ENCODE data around the gene IZUMO2. TPM values are rescaled to one million over a fixed set of nuclear protein-coding genes. Genes with fewer than 3 reads are reported as not detected.

IZUMO2 gene
- total RNA-seq, 1 experiment from 2014 or later = not detected

DNA sequence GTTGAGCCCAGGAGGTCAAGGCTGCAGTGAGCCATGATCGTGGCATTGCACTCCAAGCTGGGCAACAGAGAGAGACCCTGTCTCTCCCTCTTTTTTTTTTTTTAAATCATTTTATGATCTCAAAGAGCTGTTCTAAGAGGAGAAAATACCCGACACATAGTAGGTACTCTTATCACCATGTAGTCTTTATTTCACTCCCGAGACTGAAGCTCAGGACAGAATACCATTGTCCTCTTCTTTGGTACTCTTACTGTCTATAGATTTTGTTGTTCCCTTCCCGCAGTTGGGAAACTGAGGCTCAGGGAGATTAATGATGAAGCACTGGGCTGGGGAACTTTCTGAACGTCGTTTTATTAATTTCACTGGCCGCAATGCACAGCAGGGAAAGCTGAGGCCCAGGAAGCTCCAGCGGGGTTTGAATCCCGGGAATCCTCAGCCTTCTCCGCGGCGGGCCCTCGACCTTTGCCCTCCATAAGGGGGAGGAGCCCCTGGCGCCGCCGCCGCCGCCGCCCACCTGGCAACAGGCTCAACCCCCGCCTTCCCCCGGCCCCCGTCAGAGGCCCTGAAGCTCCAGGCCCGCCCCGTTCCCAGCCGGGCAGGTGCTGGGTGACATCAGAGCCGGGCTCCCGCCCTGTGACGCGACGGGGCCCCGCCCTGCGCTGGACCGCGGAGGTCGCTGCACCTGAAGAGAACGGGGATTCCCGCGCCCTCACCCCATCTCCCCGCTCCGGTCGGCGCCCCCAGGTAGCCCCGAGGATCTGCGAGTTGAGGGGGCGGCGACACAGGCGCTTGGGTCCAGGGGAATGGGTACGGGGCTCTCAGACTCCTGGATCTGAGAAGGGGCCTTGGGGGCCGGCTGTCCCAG lies 42.0 kb upstream of the IZUMO2 start:
- peak overlapping the region; percentile 59 to 65 for H3K4me3 ChIP-seq (replicated peaks in 1 of 2; ENCODE audit: low read depth in 1 of 2, low read length in 2 of 2)
- H3K9me2 ChIP-seq (ENCODE audit: insufficient read depth) = no peaks in the 10 kb centered on the region
- ChIA-PET RAD21 (ENCODE audit: low non-redundant PET in 1 of 2, low total read pairs in 2 of 2, uncharacterized antibody in 2 of 2, unreplicated experiment in 2 of 2) (no interaction called here), POLR2A (interaction anchor here (0.6 to 1.4 kb wide), 4 partner anchors 10 to 188 kb away, joined by 3 to 6 read pairs (median 4); partner anchors contain the start of gene KCNC3), CTCF (interaction anchor here (1.0 to 1.7 kb wide), 2 partner anchors 10 to 58 kb away, joined by 4 to 7 read pairs; no protein-coding TSS in a partner anchor)
- peak overlapping the region; percentile 28; the same call in 1 of the 2 replicates for H3K27ac ChIP-seq (ENCODE audit: low read depth, low read length)
- H3K79me2 ChIP-seq (ENCODE audit: insufficient read depth, low read length) = 0 out of 2 replicates have a peak, but pooled peaks cover 8% of the 10 kb centered on the region
- DNase-seq (ENCODE audit: low read depth, low spot score) = peak; percentile 65
- BruUV-seq (replicated peaks) = no TSS peak
- no peaks in the 10 kb centered on the region for H3K36me3 ChIP-seq (ENCODE audit: control insufficient read depth in 1 of 2, insufficient read depth in 2 of 2, low read length in 2 of 2)
- H3K9me3 ChIP-seq (ENCODE audit: control insufficient read depth in 1 of 2, insufficient read depth in 1 of 2, low read depth in 1 of 2, low read length in 2 of 2) = no peaks in the 10 kb centered on the region
- H3K9ac ChIP-seq (ENCODE audit: low read length) = peak overlapping the region; percentile 68
- no peaks in the 10 kb centered on the region for H3K27me3 ChIP-seq (ENCODE audit: insufficient read depth, low read length)
- no peaks in the 10 kb centered on the region for H4K20me1 ChIP-seq (ENCODE audit: insufficient read depth)
- ATAC-seq = peak; percentile 77
- intact Hi-C loops (cut with micrococcal nuclease) = no loop called here
- peak overlapping the region; percentile 92 for H3K4me2 ChIP-seq (ENCODE audit: low read length)
- H3K4me1 ChIP-seq (ENCODE audit: control insufficient read depth in 1 of 2, insufficient read depth in 2 of 2, low read length in 2 of 2) = peaks cover 21 to 30% of the 10 kb centered on the region in 2 experiments
- no peak overlapping the region for H2AFZ ChIP-seq (ENCODE audit: low read depth, low read length, poor library complexity, severe bottlenecking)
- TF ChIP-seq, protein P1, sequence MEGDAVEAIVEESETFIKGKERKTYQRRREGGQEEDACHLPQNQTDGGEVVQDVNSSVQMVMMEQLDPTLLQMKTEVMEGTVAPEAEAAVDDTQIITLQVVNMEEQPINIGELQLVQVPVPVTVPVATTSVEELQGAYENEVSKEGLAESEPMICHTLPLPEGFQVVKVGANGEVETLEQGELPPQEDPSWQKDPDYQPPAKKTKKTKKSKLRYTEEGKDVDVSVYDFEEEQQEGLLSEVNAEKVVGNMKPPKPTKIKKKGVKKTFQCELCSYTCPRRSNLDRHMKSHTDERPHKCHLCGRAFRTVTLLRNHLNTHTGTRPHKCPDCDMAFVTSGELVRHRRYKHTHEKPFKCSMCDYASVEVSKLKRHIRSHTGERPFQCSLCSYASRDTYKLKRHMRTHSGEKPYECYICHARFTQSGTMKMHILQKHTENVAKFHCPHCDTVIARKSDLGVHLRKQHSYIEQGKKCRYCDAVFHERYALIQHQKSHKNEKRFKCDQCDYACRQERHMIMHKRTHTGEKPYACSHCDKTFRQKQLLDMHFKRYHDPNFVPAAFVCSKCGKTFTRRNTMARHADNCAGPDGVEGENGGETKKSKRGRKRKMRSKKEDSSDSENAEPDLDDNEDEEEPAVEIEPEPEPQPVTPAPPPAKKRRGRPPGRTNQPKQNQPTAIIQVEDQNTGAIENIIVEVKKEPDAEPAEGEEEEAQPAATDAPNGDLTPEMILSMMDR (IDR thresholded peaks at IDR 0.05 in 2 of 3, conservative IDR thresholded peaks at IDR 0.05 in 1 of 3; ENCODE audit: borderline replicate concordance in 1 of 3, insufficient read depth in 1 of 3, low read depth in 2 of 3, low read length in 2 of 3) = no peak
- TF ChIP-seq JUND (IDR thresholded peaks at IDR 0.05) (no peak), YY1 (IDR thresholded peaks at IDR 0.05; ENCODE audit: extremely low read depth, insufficient replicate concordance, low read depth, low read length) (no peak), SRF (IDR thresholded peaks at IDR 0.05; ENCODE audit: low read depth) (no peak), EZH2 (IDR thresholded peaks at IDR 0.05) (no peak), POLR2AphosphoS5 (IDR thresholded peaks at IDR 0.05; ENCODE audit: low read depth, low read length) (peak; percentile 55), EGR1 (IDR thresholded peaks at IDR 0.05; ENCODE audit: low read depth) (peak; percentile 83), EZH2phosphoT487 (IDR thresholded peaks at IDR 0.05; ENCODE audit: borderline replicate concordance) (no peak), SIN3A (IDR thresholded peaks at IDR 0.05; ENCODE audit: low read depth) (no peak), RAD21 (IDR thresholded peaks at IDR 0.05; ENCODE audit: low read depth) (no peak), SP1 (IDR thresholded peaks at IDR 0.05; ENCODE audit: low read depth) (peak; percentile 37; the same call in 1 of the 2 replicates), TCF7L2 (IDR thresholded peaks at IDR 0.05; ENCODE audit: borderline replicate concordance, extremely low read depth, insufficient read depth, insufficient read length) (peak; percentile 37), FOSL1 (IDR thresholded peaks at IDR 0.05; ENCODE audit: low read depth) (no peak), CBX3 (IDR thresholded peaks at IDR 0.05; ENCODE audit: low read depth) (no peak), ELF1 (IDR thresholded peaks at IDR 0.05; ENCODE audit: borderline replicate concordance, low read depth) (no peak)
- TF ChIP-seq, protein P2, sequence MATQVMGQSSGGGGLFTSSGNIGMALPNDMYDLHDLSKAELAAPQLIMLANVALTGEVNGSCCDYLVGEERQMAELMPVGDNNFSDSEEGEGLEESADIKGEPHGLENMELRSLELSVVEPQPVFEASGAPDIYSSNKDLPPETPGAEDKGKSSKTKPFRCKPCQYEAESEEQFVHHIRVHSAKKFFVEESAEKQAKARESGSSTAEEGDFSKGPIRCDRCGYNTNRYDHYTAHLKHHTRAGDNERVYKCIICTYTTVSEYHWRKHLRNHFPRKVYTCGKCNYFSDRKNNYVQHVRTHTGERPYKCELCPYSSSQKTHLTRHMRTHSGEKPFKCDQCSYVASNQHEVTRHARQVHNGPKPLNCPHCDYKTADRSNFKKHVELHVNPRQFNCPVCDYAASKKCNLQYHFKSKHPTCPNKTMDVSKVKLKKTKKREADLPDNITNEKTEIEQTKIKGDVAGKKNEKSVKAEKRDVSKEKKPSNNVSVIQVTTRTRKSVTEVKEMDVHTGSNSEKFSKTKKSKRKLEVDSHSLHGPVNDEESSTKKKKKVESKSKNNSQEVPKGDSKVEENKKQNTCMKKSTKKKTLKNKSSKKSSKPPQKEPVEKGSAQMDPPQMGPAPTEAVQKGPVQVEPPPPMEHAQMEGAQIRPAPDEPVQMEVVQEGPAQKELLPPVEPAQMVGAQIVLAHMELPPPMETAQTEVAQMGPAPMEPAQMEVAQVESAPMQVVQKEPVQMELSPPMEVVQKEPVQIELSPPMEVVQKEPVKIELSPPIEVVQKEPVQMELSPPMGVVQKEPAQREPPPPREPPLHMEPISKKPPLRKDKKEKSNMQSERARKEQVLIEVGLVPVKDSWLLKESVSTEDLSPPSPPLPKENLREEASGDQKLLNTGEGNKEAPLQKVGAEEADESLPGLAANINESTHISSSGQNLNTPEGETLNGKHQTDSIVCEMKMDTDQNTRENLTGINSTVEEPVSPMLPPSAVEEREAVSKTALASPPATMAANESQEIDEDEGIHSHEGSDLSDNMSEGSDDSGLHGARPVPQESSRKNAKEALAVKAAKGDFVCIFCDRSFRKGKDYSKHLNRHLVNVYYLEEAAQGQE (IDR thresholded peaks at IDR 0.05; ENCODE audit: low read depth) = no peak
- TF ChIP-seq, protein P3, sequence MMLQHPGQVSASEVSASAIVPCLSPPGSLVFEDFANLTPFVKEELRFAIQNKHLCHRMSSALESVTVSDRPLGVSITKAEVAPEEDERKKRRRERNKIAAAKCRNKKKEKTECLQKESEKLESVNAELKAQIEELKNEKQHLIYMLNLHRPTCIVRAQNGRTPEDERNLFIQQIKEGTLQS (IDR thresholded peaks at IDR 0.05) = no peak
- TF ChIP-seq, protein P4, sequence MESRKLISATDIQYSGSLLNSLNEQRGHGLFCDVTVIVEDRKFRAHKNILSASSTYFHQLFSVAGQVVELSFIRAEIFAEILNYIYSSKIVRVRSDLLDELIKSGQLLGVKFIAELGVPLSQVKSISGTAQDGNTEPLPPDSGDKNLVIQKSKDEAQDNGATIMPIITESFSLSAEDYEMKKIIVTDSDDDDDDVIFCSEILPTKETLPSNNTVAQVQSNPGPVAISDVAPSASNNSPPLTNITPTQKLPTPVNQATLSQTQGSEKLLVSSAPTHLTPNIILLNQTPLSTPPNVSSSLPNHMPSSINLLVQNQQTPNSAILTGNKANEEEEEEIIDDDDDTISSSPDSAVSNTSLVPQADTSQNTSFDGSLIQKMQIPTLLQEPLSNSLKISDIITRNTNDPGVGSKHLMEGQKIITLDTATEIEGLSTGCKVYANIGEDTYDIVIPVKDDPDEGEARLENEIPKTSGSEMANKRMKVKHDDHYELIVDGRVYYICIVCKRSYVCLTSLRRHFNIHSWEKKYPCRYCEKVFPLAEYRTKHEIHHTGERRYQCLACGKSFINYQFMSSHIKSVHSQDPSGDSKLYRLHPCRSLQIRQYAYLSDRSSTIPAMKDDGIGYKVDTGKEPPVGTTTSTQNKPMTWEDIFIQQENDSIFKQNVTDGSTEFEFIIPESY (IDR thresholded peaks at IDR 0.05; ENCODE audit: extremely low read depth, insufficient replicate concordance, low read length) = no peak

Measured in HCT116 (cell line).